K562 (cell line): Measurements from ENCODE around the gene HOXB6. TPM values are rescaled to one million over a fixed set of nuclear protein-coding genes. Genes with fewer than 3 reads are reported as not detected.

Experiments used
- ARID2 ChIP-seq: fragments of 450-650 bp; IDR thresholded peaks from 2 replicates; pipeline ENCODE4 v1.6.1; 2017; ENCODE audit warnings: antibody characterized with exemption, mild to moderate bottlenecking
- CBFA2T3 ChIP-seq: fragments of 450-650 bp; IDR thresholded peaks from 2 replicates; pipeline ENCODE4 v1.6.1; 2017
- FOS ChIP-seq: IDR thresholded peaks from 3 replicates; pipeline ENCODE4 v1.6.1; 2011; ENCODE audit not compliant: insufficient read length; ENCODE audit errors: extremely low read depth
- LARP7 ChIP-seq: fragments of 450-650 bp; IDR thresholded peaks from 2 replicates; pipeline ENCODE4 v1.6.1; 2016
- MTF1 ChIP-seq: fragments of 250-450 bp; sonication (Bioruptor Pico); IDR thresholded peaks from 2 replicates; pipeline ENCODE4 v1.9.0; 2021; ENCODE audit warnings: moderate library complexity, mild to moderate bottlenecking, inconsistent platforms, borderline replicate concordance
- RBFOX2 ChIP-seq: fragments of 200-400 bp; formaldehyde crosslinking; IDR thresholded peaks from 2 replicates; pipeline ENCODE4 v1.6.1; 2017; ENCODE audit warnings: low read depth, mild to moderate bottlenecking, low read length, moderate library complexity
- TCF3 ChIP-seq: sonication (generic); formaldehyde crosslinking; IDR thresholded peaks from 2 replicates; pipeline ENCODE4 v1.4.0; 2020; ENCODE audit warnings: mild to moderate bottlenecking, missing genetic modification reagents
- TCF7L2 ChIP-seq: fragments of 150-350 bp; IDR thresholded peaks from 2 replicates; pipeline ENCODE4 v1.6.1; 2016; ENCODE audit warnings: low read depth, mild to moderate bottlenecking, low read length, moderate library complexity
- ZBTB11 ChIP-seq, 3 experiments: fragments of 200-800 bp in 1 of 3; fragments of 250-450 bp in 1 of 3; fragments of 450-650 bp in 1 of 3; sonication (Bioruptor Pico) in 1 of 3; sonication (Bioruptor generic) in 1 of 3; formaldehyde crosslinking in 1 of 3; IDR thresholded peaks; 2 replicates each; pipeline versions ENCODE4 v1.6.1 to v1.8.0; 2016 to 2022; ENCODE audit warnings: mild to moderate bottlenecking in 2 of 3, missing genetic modification characterization in 2 of 3, missing compliant biosample characterization in 1 of 3, moderate library complexity in 1 of 3
- ZMIZ1 ChIP-seq, 2 experiments: fragments of 150-350 bp in 1 of 2; IDR thresholded peaks; 2 replicates each; pipeline ENCODE4 v1.6.1; 2012 to 2016; ENCODE audit warnings: low read depth in 2 of 2, low read length in 2 of 2, mild to moderate bottlenecking in 1 of 2, moderate library complexity in 1 of 2
- polyA plus RNA-seq, 8 experiments: library from polyadenylated mRNA; depleted of rRNA in 4 of 8; stranded (reverse) in 5 of 8; unstranded in 3 of 8; fragments of >200 nt; fragmentation: Nextera tagmentation in 2 of 8; fragmentation: Illumina TruSeq in 1 of 8; extraction: Ambion mirVana in 2 of 8; extraction: Trizol in 1 of 8; gene quantifications; 2 replicates each; pipeline versions ENCODE4 v1.2.1 to v1.2.3, GENCODE V29; 2011 to 2014; ENCODE audit warnings: inconsistent platforms in 1 of 8, missing spikeins in 1 of 8
- total RNA-seq, 7 experiments: library from RNA; depleted of rRNA in 6 of 7; stranded (reverse); fragments of >200 nt in 6 of 7; fragmentation: Illumina TruSeq in 2 of 7; extraction: Trizol in 2 of 7; gene quantifications; 2 replicates each; pipeline versions ENCODE4 v1.2.1 to v1.2.3, GENCODE V29; 2011 to 2021; ENCODE audit warnings: low replicate concordance in 1 of 7
- TF ChIP-seq, protein P1 (sequence below): fragments of 250-450 bp; sonication (Bioruptor Pico); IDR thresholded peaks from 2 replicates; pipeline ENCODE4 v1.4.0; 2020
- TF ChIP-seq, protein P2 (sequence below): fragments of 150-350 bp; conservative IDR thresholded peaks from 2 replicates; pipeline ENCODE4 v1.6.1; 2014; ENCODE audit warnings: low read length

Gene HOXB6
- total and polyA plus RNA-seq, 9 of the 15 experiments (the other 6 are each of a cell fraction or from before 2014, with no cell fraction given): 1.2 to 14.8 (median 4.9) TPM

DNA sequence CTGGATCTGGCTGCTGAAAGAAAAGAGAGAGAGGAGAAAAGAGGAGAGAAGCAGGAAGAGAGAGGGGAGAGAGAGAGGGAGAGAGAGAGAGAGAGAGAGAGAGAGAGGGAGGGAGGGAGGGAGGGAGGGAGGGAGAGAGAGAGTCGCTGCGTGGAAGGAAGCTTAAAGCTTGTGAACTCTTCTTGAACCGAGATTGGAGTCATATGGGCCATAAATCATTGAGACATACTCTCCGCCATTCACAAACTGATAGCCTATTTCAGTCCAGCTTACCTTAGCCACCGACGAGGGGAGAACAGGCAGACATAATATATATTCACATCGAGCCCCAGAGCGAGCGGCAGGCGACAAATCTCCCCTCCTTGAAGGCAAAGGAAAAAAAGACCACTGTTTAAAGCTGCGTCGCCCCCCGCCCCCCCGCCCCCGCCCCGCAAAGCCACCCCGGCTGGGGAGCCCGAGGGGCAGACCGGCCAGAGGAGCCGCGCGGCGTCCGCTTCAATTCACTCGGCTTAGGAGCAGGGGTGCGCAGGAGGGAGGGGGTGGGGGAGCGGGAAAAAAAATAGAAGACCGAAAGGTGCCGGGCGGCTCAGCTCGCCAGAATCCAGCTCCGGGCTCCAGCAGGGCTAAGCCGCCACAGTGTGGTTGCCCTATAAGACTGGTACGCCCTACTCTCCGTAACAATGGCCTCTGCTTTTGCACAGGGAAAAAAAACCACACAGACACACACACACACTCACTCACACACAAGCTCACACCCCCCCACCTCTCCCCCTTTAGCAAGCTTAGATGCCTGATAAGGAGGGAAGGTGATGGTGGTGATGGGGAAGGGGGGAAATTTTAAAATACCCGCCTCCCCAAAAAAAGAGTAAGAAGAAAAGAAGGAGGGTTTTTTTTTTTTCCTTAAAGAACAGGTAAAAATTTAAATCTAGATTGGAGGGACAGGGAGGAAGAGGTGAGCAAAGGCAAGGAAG, 49.2 kb downstream of the HOXB6 start (continued):
- TF ChIP-seq TCF3 (peak; percentile 55), ZMIZ1 (IDR thresholded peaks at IDR 0.05; ENCODE audit: low read depth in 2 of 2, low read length in 2 of 2) (no peak), TCF7L2 (peak; percentile 60; the same call in 1 of the 2 replicates), MTF1 (CRISPR knock-in tag) (no peak), RBFOX2 (0 out of 2 replicates have a peak, but pooled peaks have one; percentile 22), LARP7 (peak; percentile 88; the same call in 1 of the 2 replicates), ZBTB11 (CRISPR knock-in tag; IDR thresholded peaks at IDR 0.05) (no peak; a peak in 1 of 6 replicates), ARID2 (0 out of 2 replicates have a peak, but pooled peaks have one; percentile 30), CBFA2T3 (peak; percentile 68), FOS (no peak)
- TF ChIP-seq, protein P1, sequence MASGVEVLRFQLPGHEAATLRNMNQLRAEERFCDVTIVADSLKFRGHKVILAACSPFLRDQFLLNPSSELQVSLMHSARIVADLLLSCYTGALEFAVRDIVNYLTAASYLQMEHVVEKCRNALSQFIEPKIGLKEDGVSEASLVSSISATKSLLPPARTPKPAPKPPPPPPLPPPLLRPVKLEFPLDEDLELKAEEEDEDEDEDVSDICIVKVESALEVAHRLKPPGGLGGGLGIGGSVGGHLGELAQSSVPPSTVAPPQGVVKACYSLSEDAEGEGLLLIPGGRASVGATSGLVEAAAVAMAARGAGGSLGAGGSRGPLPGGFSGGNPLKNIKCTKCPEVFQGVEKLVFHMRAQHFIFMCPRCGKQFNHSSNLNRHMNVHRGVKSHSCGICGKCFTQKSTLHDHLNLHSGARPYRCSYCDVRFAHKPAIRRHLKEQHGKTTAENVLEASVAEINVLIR: no peak
- TF ChIP-seq, protein P2, sequence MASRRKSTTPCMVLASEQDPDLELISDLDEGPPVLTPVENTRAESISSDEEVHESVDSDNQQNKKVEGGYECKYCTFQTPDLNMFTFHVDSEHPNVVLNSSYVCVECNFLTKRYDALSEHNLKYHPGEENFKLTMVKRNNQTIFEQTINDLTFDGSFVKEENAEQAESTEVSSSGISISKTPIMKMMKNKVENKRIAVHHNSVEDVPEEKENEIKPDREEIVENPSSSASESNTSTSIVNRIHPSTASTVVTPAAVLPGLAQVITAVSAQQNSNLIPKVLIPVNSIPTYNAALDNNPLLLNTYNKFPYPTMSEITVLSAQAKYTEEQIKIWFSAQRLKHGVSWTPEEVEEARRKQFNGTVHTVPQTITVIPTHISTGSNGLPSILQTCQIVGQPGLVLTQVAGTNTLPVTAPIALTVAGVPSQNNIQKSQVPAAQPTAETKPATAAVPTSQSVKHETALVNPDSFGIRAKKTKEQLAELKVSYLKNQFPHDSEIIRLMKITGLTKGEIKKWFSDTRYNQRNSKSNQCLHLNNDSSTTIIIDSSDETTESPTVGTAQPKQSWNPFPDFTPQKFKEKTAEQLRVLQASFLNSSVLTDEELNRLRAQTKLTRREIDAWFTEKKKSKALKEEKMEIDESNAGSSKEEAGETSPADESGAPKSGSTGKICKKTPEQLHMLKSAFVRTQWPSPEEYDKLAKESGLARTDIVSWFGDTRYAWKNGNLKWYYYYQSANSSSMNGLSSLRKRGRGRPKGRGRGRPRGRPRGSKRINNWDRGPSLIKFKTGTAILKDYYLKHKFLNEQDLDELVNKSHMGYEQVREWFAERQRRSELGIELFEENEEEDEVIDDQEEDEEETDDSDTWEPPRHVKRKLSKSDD: no peak
